Medulla oblongata (tissue), 1 donor: ENCODE measurements around the gene ENOX1.
A peak's percentile ranks its signal among the peaks of the same experiment; 100 is the strongest.

Source experiments
- DNase-seq: peaks from one replicate; pipeline ENCODE4 v3.0.0-alpha.2; 2015; ENCODE audit errors: extremely low spot score

ENOX1 gene

DNA sequence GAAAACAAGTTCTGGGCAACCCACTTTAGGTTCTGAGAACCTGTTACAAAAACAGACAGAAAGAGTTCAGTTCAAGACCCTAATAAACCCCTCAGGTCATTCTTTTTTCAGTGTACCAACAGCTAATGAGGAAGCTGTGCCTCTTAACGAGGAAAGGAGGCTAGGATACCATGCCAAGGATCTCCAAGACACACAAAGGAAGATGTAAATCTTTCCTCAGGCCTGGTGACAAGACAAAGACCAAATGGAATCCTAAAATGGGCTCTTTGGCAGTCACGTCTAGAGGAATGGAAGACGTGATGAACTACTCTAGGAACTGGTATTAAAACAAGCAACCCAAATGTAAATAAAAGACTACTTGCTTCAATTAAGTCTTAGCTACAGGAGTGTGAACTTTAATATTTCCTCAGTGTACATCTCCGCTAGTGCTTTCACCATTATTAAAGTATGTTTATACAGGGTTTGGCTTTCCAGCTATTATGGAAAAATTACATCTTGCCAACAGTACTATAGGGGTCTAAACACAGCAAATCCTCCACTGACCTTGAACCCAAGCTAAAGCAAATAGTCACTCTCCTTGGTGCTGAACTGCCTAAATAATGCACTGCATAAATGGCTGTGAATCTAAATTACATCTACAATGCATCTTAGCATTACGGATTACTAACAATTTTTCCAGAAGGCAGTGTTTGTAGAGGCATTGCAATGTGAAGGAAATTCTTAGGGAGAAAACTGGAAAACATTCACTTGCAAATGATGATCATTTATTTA lies 42.3 kb downstream of the ENOX1 start:
- DNase-seq: no peak

DNA sequence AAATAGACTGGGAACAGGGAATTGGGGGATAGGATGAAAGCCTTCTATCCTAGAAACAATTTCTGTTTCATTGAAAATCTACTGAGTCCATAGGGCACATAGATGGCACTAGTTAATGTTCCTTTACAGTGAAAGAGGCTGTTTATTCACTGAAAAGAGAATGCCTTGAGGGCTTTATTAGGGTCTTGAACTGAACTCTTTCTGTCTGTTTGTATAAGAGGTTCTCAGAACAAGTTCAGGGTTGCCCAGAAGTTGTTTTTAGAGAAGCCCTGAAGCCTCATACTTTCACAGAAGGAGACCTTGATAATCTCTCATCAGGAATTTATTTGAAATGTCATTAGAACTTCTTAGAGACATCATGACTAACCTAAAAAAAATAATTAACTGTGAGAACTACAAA lies 43.9 kb downstream of the ENOX1 start:
- DNase-seq: no peak

- no peak for DNase-seq
Measured at GRCh38 chr13:43737392-43737923, 49.3 kb downstream of the ENOX1 start.

GRCh38 chr13:43732726-43733125 lies 54.0 kb downstream of the ENOX1 start:
- DNase-seq: no peak

DNA sequence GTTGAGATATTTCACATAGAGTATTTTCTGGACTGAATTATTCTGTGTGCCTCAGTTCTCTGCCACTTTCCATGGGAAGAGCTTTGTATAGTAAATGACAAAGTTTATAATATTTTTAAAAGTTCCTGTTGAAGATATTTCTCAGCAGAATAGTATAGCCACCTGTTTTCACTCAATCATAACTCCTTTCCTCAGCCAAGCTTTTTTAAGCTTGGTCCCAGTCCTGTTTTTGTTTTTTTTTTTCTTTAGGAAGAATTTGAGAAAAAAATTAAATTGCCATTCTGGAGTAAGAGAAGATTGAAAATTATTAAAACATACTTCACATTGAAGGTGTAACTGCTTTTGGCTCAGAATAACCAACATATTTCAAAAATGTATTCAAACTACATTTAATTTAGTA lies 55.5 kb downstream of the ENOX1 start:
- no peak for DNase-seq

DNA sequence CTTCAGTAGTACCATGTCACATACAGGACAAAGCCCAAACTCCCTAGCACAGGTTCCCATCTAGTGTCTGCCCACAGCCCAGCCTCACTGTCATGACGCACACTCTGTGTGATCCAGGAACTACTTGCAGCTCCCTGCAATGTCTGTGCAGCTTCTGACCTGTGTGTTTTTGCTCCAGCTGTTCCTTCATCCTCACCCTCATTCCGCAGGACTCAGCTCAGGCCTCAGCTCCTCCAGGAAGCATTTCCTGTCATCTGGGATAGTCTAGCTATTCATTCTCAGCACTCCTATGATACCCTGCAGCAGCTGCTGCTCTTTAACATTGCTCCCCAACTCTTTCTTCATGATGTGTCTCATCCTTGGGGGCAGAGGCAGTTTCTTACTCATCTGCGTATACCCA lies 56.1 kb downstream of the ENOX1 start:
- DNase-seq: no peak

DNA sequence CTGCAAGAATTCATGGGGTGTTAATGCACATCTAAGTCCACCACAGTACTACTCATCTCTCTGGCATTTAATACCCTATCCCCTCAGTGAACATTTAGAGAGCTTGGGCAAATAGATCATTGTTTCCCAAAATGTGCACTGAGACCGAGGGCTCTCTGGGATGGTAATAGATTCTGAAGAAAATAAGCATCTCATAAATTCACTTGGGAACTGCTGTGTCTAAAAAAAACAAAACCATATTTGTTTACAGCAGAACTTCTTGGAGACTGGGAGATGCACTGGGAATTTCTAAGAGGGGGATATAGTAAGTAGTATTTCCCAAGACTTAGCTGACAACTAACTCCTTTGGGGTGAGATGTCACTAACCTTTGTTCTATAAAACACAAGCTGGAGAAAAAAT lies 58.4 kb downstream of the ENOX1 start:
- DNase-seq: no peak

GRCh38 chr13:43727856-43728255 lies 58.9 kb downstream of the ENOX1 start:
- no peak for DNase-seq

DNA sequence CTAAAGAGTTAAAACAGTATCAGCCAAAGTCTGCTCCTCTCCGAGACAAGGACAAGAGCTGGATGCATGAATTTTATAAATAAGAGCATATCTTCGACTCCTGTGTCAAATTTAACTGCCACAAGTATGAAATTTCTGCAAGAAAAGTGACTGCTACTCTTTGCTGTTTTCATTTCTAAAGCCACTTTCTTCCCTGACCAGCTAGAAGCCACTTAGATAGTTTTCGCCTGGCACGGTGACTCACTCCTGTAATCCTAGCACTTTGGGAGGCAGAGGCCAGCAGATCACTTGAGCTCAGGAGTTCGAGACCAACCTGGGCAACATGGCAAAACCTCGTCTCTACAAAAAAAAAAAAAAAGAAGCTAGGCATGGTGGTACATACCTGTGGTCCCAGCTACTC lies 61.3 kb downstream of the ENOX1 start:
- no peak for DNase-seq

- DNase-seq: no peak
Measured at GRCh38 chr13:43720780-43721397, 65.9 kb downstream of the ENOX1 start.

DNA sequence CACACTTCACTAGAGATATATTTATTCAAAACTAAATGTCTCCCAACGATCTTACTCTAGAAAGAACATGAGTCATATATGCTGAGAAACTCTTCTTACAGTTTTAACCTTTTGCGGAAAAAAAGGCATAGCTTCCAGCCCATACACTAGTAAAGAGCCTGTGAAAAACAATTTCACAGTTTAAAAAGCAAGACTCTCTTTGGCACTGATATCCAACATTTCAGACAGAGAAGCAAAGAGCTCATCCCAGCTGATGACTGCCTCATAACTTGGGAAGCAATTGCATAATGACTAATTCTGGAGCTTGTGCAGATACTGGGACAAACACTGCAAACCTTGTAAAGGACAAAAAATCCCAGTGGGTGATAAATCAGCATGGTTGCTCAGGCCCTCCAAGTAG lies 88.0 kb downstream of the ENOX1 start:
- DNase-seq: peak; percentile 31

DNA sequence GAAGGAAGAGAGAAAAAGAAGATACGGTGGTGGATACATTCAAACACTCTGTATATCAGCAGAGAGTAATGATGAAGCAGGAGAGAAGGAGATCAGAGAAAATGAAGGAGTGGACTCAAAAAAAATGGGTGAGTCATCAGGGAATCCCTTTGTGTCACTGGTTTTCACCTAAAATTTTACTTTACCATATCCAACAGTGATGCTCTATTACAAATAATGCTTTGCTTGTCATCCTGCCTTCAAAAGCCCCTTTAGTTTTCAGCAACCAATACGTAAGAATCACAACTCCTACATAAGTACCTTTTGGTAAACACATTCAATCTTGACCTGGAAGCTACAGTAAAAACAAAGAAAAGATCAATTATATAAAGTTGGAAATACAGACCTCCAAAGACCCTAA lies 88.8 kb downstream of the ENOX1 start:
- DNase-seq: no peak

DNA sequence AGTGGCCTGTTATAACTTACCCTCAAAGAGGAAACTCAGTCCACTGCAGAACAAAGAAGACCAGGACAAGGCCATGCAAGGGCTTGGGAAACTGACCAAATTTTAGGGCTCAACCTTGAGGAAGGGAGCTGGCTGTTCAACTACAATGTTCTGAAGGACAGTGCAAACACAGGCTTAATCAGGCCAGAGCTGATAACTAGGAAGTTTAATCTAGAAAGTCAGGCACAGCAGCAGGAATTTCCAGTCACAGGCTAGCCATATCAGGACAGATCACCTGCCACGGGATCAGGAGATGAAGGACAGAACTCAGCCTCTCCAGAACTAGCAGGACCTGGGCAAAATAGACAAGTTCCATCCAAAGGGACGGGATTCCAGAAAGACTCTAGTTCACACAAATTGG lies 89.4 kb downstream of the ENOX1 start:
- DNase-seq: no peak

DNA sequence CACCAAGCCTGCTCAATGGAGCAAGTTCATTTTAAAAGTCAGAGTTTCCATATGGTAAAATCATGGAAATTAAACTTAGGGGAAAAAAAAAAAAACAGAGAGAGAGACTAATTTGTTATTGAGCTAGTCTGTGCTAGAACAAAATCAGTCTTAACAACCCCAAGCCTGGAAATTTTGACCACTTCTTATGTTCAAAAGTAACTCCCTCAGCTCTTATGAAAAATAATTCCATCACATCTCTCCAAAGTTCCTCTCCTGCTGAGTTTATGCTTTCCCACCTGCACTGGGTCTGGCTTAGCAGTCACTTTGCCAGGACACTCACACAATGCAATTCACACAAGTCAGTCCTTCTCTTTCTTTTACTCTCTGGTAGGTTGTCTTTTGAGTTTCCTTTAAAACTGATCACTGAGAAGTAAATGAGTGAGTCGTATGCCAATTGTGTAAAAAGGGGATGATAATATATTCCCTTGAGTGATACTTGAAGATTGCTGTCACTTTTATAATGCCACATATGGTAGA lies 92.6 kb downstream of the ENOX1 start:
- no peak for DNase-seq

DNA sequence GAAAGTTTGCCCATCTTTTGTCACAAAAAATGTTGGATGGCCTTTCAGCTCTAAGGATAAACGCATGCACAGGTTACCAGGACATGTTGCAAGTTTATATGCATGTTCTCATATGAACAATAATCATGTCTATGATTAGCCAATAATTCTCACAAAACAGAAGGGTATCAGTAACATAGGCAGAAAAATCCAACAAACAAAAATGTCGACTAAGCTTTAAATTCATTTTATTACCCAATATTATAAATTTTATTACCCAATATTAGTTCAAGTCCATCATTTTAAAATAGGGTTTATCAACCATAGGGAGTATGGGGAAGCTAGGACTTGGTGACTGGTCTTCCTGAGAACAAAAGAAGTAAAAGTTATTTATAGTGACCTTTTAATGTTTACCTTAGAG lies 93.1 kb downstream of the ENOX1 start:
- DNase-seq: no peak

DNA sequence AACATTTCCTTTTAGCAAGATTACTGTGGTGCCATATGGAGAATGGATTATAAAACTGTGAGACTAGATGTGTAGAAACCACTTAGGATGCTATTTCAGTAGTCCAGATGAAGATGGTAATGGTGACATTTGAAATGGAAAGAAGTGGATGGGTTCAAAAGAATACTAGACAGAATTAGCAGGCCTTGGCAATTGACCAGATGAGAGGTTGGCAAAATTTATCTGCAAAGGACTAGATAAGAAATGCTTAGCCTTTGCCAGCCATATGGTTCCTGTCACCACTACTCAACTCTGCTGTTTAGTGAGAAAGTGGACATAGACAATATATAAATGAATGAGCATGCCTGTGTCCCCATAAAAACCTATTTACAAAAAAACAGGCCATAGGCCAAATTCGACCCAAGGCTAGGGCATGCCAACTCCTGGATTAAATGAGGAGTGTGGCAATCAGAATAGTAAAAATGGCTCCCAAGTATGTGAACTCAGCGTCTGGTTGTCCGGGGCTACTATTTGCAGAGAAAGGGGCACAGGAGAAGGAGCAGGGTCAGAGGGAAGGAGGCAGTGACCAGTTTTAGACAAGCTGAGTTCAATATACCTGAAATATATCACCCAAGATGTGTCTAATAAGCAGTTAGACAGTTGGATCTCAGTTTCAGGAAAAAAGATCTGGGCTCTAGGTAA lies 98.4 kb downstream of the ENOX1 start:
- DNase-seq: no peak

DNA sequence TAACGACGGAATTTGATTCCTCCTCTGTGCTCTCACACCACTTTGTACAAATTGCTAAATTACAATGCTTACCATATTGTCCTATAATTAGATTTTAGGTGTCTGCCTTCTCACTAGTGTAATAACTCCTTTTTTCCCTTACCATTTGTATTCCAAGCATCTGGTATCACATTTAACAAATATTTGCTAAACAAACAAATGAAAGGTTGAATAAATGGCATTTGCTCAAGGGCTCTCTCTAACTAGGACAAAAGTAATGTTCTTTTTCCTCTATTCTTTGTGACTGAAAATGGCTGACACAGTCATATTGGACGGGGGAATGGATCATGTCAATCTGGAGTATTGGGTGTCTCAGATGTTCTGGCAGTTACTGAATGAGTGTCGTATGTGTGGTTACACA lies 99.7 kb downstream of the ENOX1 start:
- no peak for DNase-seq

- no peak for DNase-seq
Measured at GRCh38 chr13:43686557-43686956, 100.2 kb downstream of the ENOX1 start.

DNA sequence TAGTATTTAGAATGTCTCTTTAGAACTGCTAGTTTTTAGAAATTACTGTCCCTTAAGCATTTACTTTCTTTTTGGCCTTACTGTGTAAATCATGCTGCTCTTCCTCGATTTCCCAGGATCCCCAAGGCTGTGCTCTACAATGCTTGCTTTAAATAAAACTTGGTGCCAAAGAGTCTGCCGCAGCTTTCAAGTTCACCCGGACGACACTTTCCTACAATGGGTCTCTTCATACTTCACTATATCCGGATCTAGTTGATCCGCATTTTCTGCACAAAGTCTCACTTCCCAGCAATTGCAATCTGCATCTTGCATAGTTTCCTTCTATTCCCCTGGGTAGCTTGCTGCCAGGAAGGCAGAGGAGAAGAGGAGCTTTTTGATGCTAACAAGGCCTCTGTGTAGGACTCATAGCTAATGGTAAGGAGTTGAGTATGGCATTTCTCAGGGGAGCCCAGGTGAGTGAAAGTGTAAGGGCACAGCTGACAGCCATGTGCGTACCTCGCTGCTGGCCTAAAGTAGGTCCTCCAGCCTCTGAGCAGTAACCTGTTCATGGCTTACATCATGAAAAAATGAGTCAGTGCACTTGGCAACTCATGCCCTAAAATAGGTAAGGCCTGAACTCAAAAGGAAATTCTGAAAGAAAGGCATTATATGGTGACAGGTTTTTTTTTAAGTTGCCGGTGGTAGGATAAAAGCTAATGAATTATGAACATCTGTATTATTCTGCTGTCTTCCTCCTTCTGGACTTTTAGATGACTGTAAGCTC lies 101.6 kb downstream of the ENOX1 start:
- peak; percentile 18 for DNase-seq

- DNase-seq: no peak
Measured at GRCh38 chr13:43682701-43683100, 104.1 kb downstream of the ENOX1 start.

- DNase-seq: no peak
Measured at GRCh38 chr13:43676320-43676719, 110.5 kb downstream of the ENOX1 start.

GRCh38 chr13:43675577-43675976 lies 111.2 kb downstream of the ENOX1 start:
- no peak for DNase-seq
